Stomach (tissue), 9 donors: ENCODE measurements around the gene DMRTB1. TPM values are rescaled to one million over a fixed set of nuclear protein-coding genes. Genes with fewer than 3 reads are reported as not detected.

Experiments
- DNase-seq, 2 donors: peaks; one replicate each; pipeline versions ENCODE4 v3.0.0 to v3.0.0-alpha.2; 2013 to 2019
- H3K27ac ChIP-seq, 5 donors: fragments of 200-600 bp in 4 of 5; sonication (generic) in 4 of 5; one replicate each; pipeline ENCODE4 v1.5.1; 2013 to 2019; ENCODE audit warnings: mild to moderate bottlenecking in 1 of 5, moderate library complexity in 1 of 5
- H3K27me3 ChIP-seq, 3 donors: fragments of 200-600 bp; sonication (generic); one replicate each; pipeline ENCODE4 v1.5.1; 2017 to 2019; ENCODE audit warnings: mixed run types in 1 of 3
- H3K36me3 ChIP-seq, 4 donors: fragments of 200-600 bp; sonication (generic); 1 replicate in 3 of 4; 2 replicates in 1 of 4; pipeline ENCODE4 v1.5.1; 2016 to 2019
- H3K4me1 ChIP-seq, 4 donors: fragments of 200-600 bp; sonication (generic); one replicate each; pipeline ENCODE4 v1.5.1; 2016 to 2019
- H3K4me3 ChIP-seq, 4 donors: fragments of 200-600 bp; sonication (generic) in 3 of 4; one replicate each; pipeline ENCODE4 v1.5.1; 2016 to 2019; ENCODE audit warnings: mild to moderate bottlenecking in 1 of 4
- H3K9me3 ChIP-seq, 4 donors: fragments of 200-600 bp; sonication (generic); one replicate each; pipeline ENCODE4 v1.5.1; 2016 to 2019
- CTCF ChIP-seq, 7 experiments: fragments of 450-650 bp in 4 of 7; fragments of 200-600 bp in 3 of 7; sonication (generic) in 3 of 7; IDR thresholded peaks; one replicate each; pipeline ENCODE4 v1.5.1; 2016 to 2019; ENCODE audit warnings: antibody characterized with exemption in 7 of 7, control low read depth in 2 of 7, mild to moderate bottlenecking in 1 of 7
- EP300 ChIP-seq: sonication (generic); formaldehyde crosslinking; IDR thresholded peaks from one replicate; pipeline ENCODE4 v1.6.1; 2017; ENCODE audit warnings: antibody characterized with exemption
- POLR2A ChIP-seq, 4 donors: fragments of 450-650 bp; IDR thresholded peaks; one replicate each; pipeline ENCODE4 v1.6.1; 2016; ENCODE audit warnings: antibody characterized with exemption in 4 of 4, control low read depth in 2 of 4, mild to moderate bottlenecking in 1 of 4, moderate library complexity in 1 of 4
- POLR2AphosphoS5 ChIP-seq, 3 donors: sonication (generic); formaldehyde crosslinking; IDR thresholded peaks; one replicate each; pipeline ENCODE4 v1.6.1; 2016; ENCODE audit warnings: antibody characterized with exemption in 3 of 3
- WGBS, 5 donors: extraction: QIAGEN DNeasy Blood & Tissue Kit in 3 of 5; methylation state at CpG; one replicate each; pipeline versions ENCODE4 v1.1.5 to v1.1.7; 2013 to 2018; 5-methylcytosine and 5-hydroxymethylcytosine counted together
- intact Hi-C: fragments of 100-400 bp; cut with DNase I; formaldehyde crosslinking; loops from one replicate; pipeline ENCODE4 v1.15.1; 2023; ENCODE audit warnings: low total_unique reads
- polyA plus RNA-seq, 3 donors: library from polyadenylated mRNA; stranded (reverse); fragments of 200-250 nt; gene quantifications; one replicate each; pipeline ENCODE4 v1.2.3, GENCODE V29; 2013
- total RNA-seq, 5 donors: library from RNA; depleted of rRNA; stranded (reverse); fragments of >200 nt; gene quantifications; one replicate each; pipeline versions ENCODE4 v1.1.0 to v1.2.3, GENCODE V29; 2014 to 2016
- donor health status: healthy with polysubstance abuse.
- donor health status: Bipolar disorder and iron deficiency.
- donor health status: healthy.

The DMRTB1 gene
- total and polyA plus RNA-seq, 8 donors = not detected

- no peak overlapping the region for H3K27ac ChIP-seq
- H3K4me1 ChIP-seq = no peaks in the 10 kb centered on the region
- no peaks in the 10 kb centered on the region for H3K9me3 ChIP-seq
- TF ChIP-seq EP300 (no peak), POLR2AphosphoS5 (IDR thresholded peaks at IDR 0.05) (no peak), POLR2A (IDR thresholded peaks at IDR 0.05) (no peak), CTCF (IDR thresholded peaks at IDR 0.05) (no peak)
- no peak for DNase-seq
- H3K4me3 ChIP-seq = no peak overlapping the region
- no peaks in the 10 kb centered on the region for H3K36me3 ChIP-seq
- peaks cover 0 to 12% (median 8%) of the 10 kb centered on the region in 3 donors for H3K27me3 ChIP-seq
- 35 to 56% (median 38%) methylated on average over 7 to 8 of the region's 8 CpGs for WGBS, 5 donors
- intact Hi-C loops = no loop called here
These were observed 9.5 kb upstream of the DMRTB1 start for GRCh38 chr1:53449693-53450092.

GRCh38 chr1:53450225-53450624 is 9.0 kb upstream of the DMRTB1 start:
- WGBS, 5 donors = 21 to 33% (median 30%) methylated on average over 2 of the region's 2 CpGs
- no peak for DNase-seq
- H3K27ac ChIP-seq = no peak overlapping the region
- peaks cover 0 to 12% (median 8%) of the 10 kb centered on the region in 3 donors for H3K27me3 ChIP-seq
- no peaks in the 10 kb centered on the region for H3K9me3 ChIP-seq
- no peaks in the 10 kb centered on the region for H3K4me1 ChIP-seq
- intact Hi-C loops = no loop called here
- no peaks in the 10 kb centered on the region for H3K36me3 ChIP-seq
- no peak overlapping the region for H3K4me3 ChIP-seq
- no peak for TF ChIP-seq EP300
- no peak for TF ChIP-seq CTCF (IDR thresholded peaks at IDR 0.05)
- TF ChIP-seq POLR2AphosphoS5 (IDR thresholded peaks at IDR 0.05) = no peak
- TF ChIP-seq POLR2A (IDR thresholded peaks at IDR 0.05) = no peak

GRCh38 chr1:53454019-53454418 is 5.2 kb upstream of the DMRTB1 start:
- H3K27ac ChIP-seq = no peak overlapping the region
- peaks cover 0 to 12% (median 12%) of the 10 kb centered on the region in 3 donors for H3K27me3 ChIP-seq
- no peak overlapping the region for H3K4me3 ChIP-seq
- H3K36me3 ChIP-seq = no peaks in the 10 kb centered on the region
- DNase-seq = no peak
- H3K9me3 ChIP-seq = no peaks in the 10 kb centered on the region
- H3K4me1 ChIP-seq = no peaks in the 10 kb centered on the region
- 71 to 88% (median 84%) methylated on average over 3 of the region's 3 CpGs for WGBS, 5 donors
- no peak for TF ChIP-seq POLR2A (IDR thresholded peaks at IDR 0.05)
- no peak for TF ChIP-seq POLR2AphosphoS5 (IDR thresholded peaks at IDR 0.05)
- TF ChIP-seq CTCF (IDR thresholded peaks at IDR 0.05) = no peak
- no peak for TF ChIP-seq EP300
- intact Hi-C loops = no loop called here

- no peak overlapping the region for H3K27ac ChIP-seq
- intact Hi-C loops = no loop called here
- no peaks in the 10 kb centered on the region for H3K36me3 ChIP-seq
- peaks cover 0 to 8% (median 4%) of the 10 kb centered on the region in 3 donors for H3K27me3 ChIP-seq
- H3K9me3 ChIP-seq = no peaks in the 10 kb centered on the region
- no peak for DNase-seq
- H3K4me3 ChIP-seq = no peak overlapping the region
- 67 to 83% (median 77%) methylated on average over 6 of the region's 6 CpGs for WGBS, 5 donors
- no peaks in the 10 kb centered on the region for H3K4me1 ChIP-seq
- TF ChIP-seq POLR2A (IDR thresholded peaks at IDR 0.05) = no peak
These were observed 3.7 kb upstream of the DMRTB1 start for GRCh38 chr1:53455364-53455991.

- DNase-seq = no peak
- H3K27me3 ChIP-seq = peaks cover 0 to 7% (median 4%) of the 10 kb centered on the region in 3 donors
- no peak overlapping the region for H3K4me3 ChIP-seq
- no peak for TF ChIP-seq CTCF (IDR thresholded peaks at IDR 0.05)
- TF ChIP-seq EP300 = no peak
- TF ChIP-seq POLR2A (IDR thresholded peaks at IDR 0.05) = no peak
- no peak for TF ChIP-seq POLR2AphosphoS5 (IDR thresholded peaks at IDR 0.05)
- intact Hi-C loops = no loop called here
- no peaks in the 10 kb centered on the region for H3K4me1 ChIP-seq
- H3K27ac ChIP-seq = no peak overlapping the region
- H3K36me3 ChIP-seq = no peaks in the 10 kb centered on the region
- WGBS, 5 donors = 75 to 86% (median 84%) methylated on average over 3 of the region's 3 CpGs
- no peaks in the 10 kb centered on the region for H3K9me3 ChIP-seq
These were observed 565 bp upstream of the DMRTB1 start for GRCh38 chr1:53458634-53459033.
